K562 (cell line): Measurements from ENCODE around the gene ACAT2. TPM values are rescaled to one million over a fixed set of nuclear protein-coding genes. Genes with fewer than 3 reads are reported as not detected.

Experiments
- ATAC-seq: fragments of 200-7000 bp; cut with Tn5 transposase; 3 replicates; pipeline ENCODE4 v1.9.1; 2020; ENCODE audit warnings: moderate library complexity
- BruUV-seq: library from RNA; stranded (reverse); fragments of 400-500 nt; replicated peaks from 2 replicates; lab custom pipeline; 2021; lab: Mats Ljungman, UMichigan
- CTCF ChIA-PET: fragments of 300-600 bp; formaldehyde crosslinking; extraction: SDS; loops from one replicate; lab custom pipeline; 2021; ENCODE audit warnings: low intra/inter-chr PET ratio; lab: Yijun Ruan, JAX
- POLR2A ChIA-PET: fragments of 300-600, 350-650 bp; sonication (Branson Sonifier 250); formaldehyde crosslinking; extraction: SDS; loops from one replicate; lab custom pipeline; 2021; ENCODE audit warnings: antibody characterized with exemption, inconsistent platforms; lab: Yijun Ruan, JAX
- DNase-seq, 4 experiments: peaks; one replicate each; pipeline versions ENCODE4 v3.0.0 to v3.0.0-alpha.2; 2011 to 2018; ENCODE audit warnings: low spot score in 3 of 4, mixed read lengths in 3 of 4; ENCODE audit errors: extremely low read depth in 1 of 4
- FAIRE-seq: peaks from 2 replicates; lab custom pipeline; 2011; peaks lifted over from hg19 to GRCh38; lab: Jason Lieb, UNC
- H2AFZ ChIP-seq: 2 replicates; pipeline ENCODE4 v1.6.0; 2011; ENCODE audit warnings: low read depth, low read length, control low read depth, inconsistent platforms
- H3K27ac ChIP-seq: fragments of 200-600 bp; 3 replicates; pipeline ENCODE4 v1.8.0; 2011; ENCODE audit warnings: low read depth, mild to moderate bottlenecking, control low read depth, inconsistent platforms, low read length, moderate library complexity, mixed read lengths; ENCODE audit errors: extremely low read depth
- H3K27me3 ChIP-seq, 2 experiments: fragments of 300-600 bp in 1 of 2; 2 replicates in 1 of 2; 3 replicates in 1 of 2; pipeline versions ENCODE4 v1.6.0 to v1.8.0; 2011; ENCODE audit warnings: inconsistent platforms in 2 of 2, low read length in 2 of 2, mild to moderate bottlenecking in 1 of 2, mixed read lengths in 1 of 2, moderate library complexity in 1 of 2; ENCODE audit not compliant: control insufficient read depth in 2 of 2, insufficient read depth in 2 of 2
- H3K36me3 ChIP-seq: fragments of 300-600 bp; 3 replicates; pipeline ENCODE4 v1.8.0; 2011; ENCODE audit warnings: mild to moderate bottlenecking, low read length, inconsistent platforms; ENCODE audit not compliant: control insufficient read depth, insufficient read depth
- H3K4me1 ChIP-seq, 2 experiments: fragments of 200-600 bp in 1 of 2; replicated peaks in 1 of 2; 2 replicates in 1 of 2; 3 replicates in 1 of 2; pipeline versions ENCODE4 v1.5.1 to v1.8.0; 2011; ENCODE audit warnings: inconsistent platforms in 2 of 2, low read length in 2 of 2, mild to moderate bottlenecking in 1 of 2, mixed read lengths in 1 of 2, moderate library complexity in 1 of 2; ENCODE audit not compliant: control insufficient read depth in 2 of 2, insufficient read depth in 2 of 2
- H3K4me2 ChIP-seq: 2 replicates; pipeline ENCODE4 v1.6.1; 2011; ENCODE audit warnings: low read length, control low read depth, inconsistent platforms, mixed read lengths; ENCODE audit not compliant: insufficient read depth
- H3K4me3 ChIP-seq: fragments of 200-600 bp; sonication (generic), shearing (Covaris generic); 2 replicates; pipeline ENCODE4 v1.5.1; 2016; ENCODE audit warnings: control low read depth, inconsistent platforms
- H3K79me2 ChIP-seq: fragments of 200-600 bp; 3 replicates; pipeline ENCODE4 v1.8.0; 2011; ENCODE audit warnings: low read length, inconsistent platforms; ENCODE audit not compliant: control insufficient read depth, insufficient read depth
- H3K9ac ChIP-seq, 2 experiments: 2 replicates each; pipeline versions ENCODE4 v1.6.0 to v1.6.1; 2011; ENCODE audit warnings: low read depth in 2 of 2, low read length in 2 of 2, control low read depth in 1 of 2, inconsistent platforms in 1 of 2, mild to moderate bottlenecking in 1 of 2, mixed read lengths in 1 of 2; ENCODE audit not compliant: insufficient read depth in 1 of 2
- H3K9me1 ChIP-seq: one replicate; pipeline ENCODE4 v1.6.0; 2011; ENCODE audit warnings: inconsistent platforms, mild to moderate bottlenecking, low read length, moderate library complexity; ENCODE audit not compliant: control insufficient read depth, insufficient read depth
- H3K9me3 ChIP-seq: replicated peaks from 2 replicates; pipeline ENCODE4 v1.5.1; 2011; ENCODE audit warnings: low read depth, low read length, inconsistent platforms; ENCODE audit not compliant: control insufficient read depth, insufficient read depth
- H4K20me1 ChIP-seq: replicated peaks from 2 replicates; pipeline ENCODE4 v1.6.1; 2011; ENCODE audit warnings: low read length, inconsistent platforms, mixed read lengths; ENCODE audit not compliant: control insufficient read depth, insufficient read depth
- CBFA2T3 ChIP-seq: fragments of 450-650 bp; IDR thresholded peaks from 2 replicates; pipeline ENCODE4 v1.6.1; 2017
- EP300 ChIP-seq: IDR thresholded peaks from 2 replicates; pipeline ENCODE4 v1.6.1; 2012; ENCODE audit warnings: low read length, improper control_type of control experiment
- HLTF ChIP-seq: fragments of 450-650 bp; IDR thresholded peaks from 2 replicates; pipeline ENCODE4 v1.6.1; 2016
- NCOA6 ChIP-seq: fragments of 450-650 bp; IDR thresholded peaks from 2 replicates; pipeline ENCODE4 v1.6.1; 2017; ENCODE audit warnings: mild to moderate bottlenecking
- NFYB ChIP-seq: IDR thresholded peaks from 2 replicates; pipeline ENCODE4 v1.6.1; 2011; ENCODE audit warnings: mild to moderate bottlenecking, moderate library complexity; ENCODE audit not compliant: insufficient read length; ENCODE audit errors: extremely low read depth
- PHF20 ChIP-seq: fragments of 450-650 bp; IDR thresholded peaks from 2 replicates; pipeline ENCODE4 v1.6.1; 2018; ENCODE audit not compliant: partially characterized antibody
- POLR2AphosphoS5 ChIP-seq: IDR thresholded peaks from 2 replicates; pipeline ENCODE4 v1.6.1; 2011; ENCODE audit warnings: mild to moderate bottlenecking, low read depth, low read length, moderate library complexity; ENCODE audit not compliant: control insufficient read depth, insufficient read depth
- RBBP5 ChIP-seq: fragments of 200-600 bp; sonication (generic); IDR thresholded peaks from 2 replicates; pipeline ENCODE4 v1.6.1; 2012; ENCODE audit warnings: borderline replicate concordance, mild to moderate bottlenecking, low read length, control low read depth, inconsistent platforms; ENCODE audit not compliant: insufficient read depth, poor library complexity, severe bottlenecking
- RFX1 ChIP-seq: fragments of 450-650 bp; IDR thresholded peaks from 2 replicates; pipeline ENCODE4 v1.6.1; 2016; ENCODE audit warnings: mild to moderate bottlenecking, moderate library complexity
- RNF2 ChIP-seq: sonication (generic); IDR thresholded peaks from 2 replicates; pipeline ENCODE4 v1.6.1; 2016
- SIN3A ChIP-seq, 2 experiments: fragments of 150-350 bp in 1 of 2; IDR thresholded peaks; 2 replicates each; pipeline ENCODE4 v1.6.1; 2011 to 2016; ENCODE audit warnings: borderline replicate concordance in 2 of 2, low read depth in 2 of 2, low read length in 2 of 2, mild to moderate bottlenecking in 2 of 2, moderate library complexity in 2 of 2; ENCODE audit not compliant: control insufficient read depth in 1 of 2
- TCF3 ChIP-seq: sonication (generic); formaldehyde crosslinking; IDR thresholded peaks from 2 replicates; pipeline ENCODE4 v1.4.0; 2020; ENCODE audit warnings: mild to moderate bottlenecking, missing genetic modification reagents
- THRAP3 ChIP-seq: fragments of 450-650 bp; IDR thresholded peaks from 2 replicates; pipeline ENCODE4 v1.6.1; 2016; ENCODE audit warnings: mild to moderate bottlenecking, inconsistent platforms, borderline replicate concordance
- UBTF ChIP-seq, 2 experiments: IDR thresholded peaks; 2 replicates each; pipeline ENCODE4 v1.6.1; 2012; ENCODE audit warnings: improper control_type of control experiment in 2 of 2, low read depth in 2 of 2, low read length in 2 of 2, borderline replicate concordance in 1 of 2
- XRCC4 ChIP-seq: IDR thresholded peaks from one replicate; pipeline ENCODE4 v1.6.1; 2011; ENCODE audit not compliant: insufficient read depth, insufficient read length; ENCODE audit errors: extremely low read depth
- ZNF212 ChIP-seq: fragments of 450-650 bp; formaldehyde crosslinking; IDR thresholded peaks from 2 replicates; pipeline ENCODE4 v1.4.0; 2020; ENCODE audit warnings: mild to moderate bottlenecking
- ZNF263 ChIP-seq: sonication (generic); formaldehyde crosslinking; IDR thresholded peaks from 2 replicates; pipeline ENCODE4 v1.8.0; 2022; ENCODE audit warnings: mild to moderate bottlenecking, missing genetic modification reagents, borderline replicate concordance
- ZNF76 ChIP-seq: fragments of 250-450 bp; sonication (Bioruptor Pico); IDR thresholded peaks from 2 replicates; pipeline ENCODE4 v1.4.0; 2020; ENCODE audit warnings: mild to moderate bottlenecking, moderate library complexity, borderline replicate concordance
- WGBS: fragments of 100-300 bp; shearing (Covaris generic); methylation state at CpG from one replicate; pipeline ENCODE4 v1.1.6; 2016; ENCODE audit warnings: low coverage, mixed read lengths; ENCODE audit not compliant: insufficient coverage; ENCODE audit errors: missing lambda C conversion rate; 5-methylcytosine and 5-hydroxymethylcytosine counted together
- in situ Hi-C: fragments of 300-500 bp; cut with MboI; formaldehyde crosslinking; loops from 4 replicates; pipeline ENCODE4 v1.15.0; 2018; ENCODE audit warnings: inconsistent platforms, mixed read lengths
- intact Hi-C: fragments of 100-400 bp; cut with micrococcal nuclease; formaldehyde crosslinking; loops from 2 replicates; pipeline ENCODE4 v1.14.2; 2022
- polyA plus RNA-seq, 8 experiments: library from polyadenylated mRNA; depleted of rRNA in 4 of 8; stranded (reverse) in 5 of 8; unstranded in 3 of 8; fragments of >200 nt; fragmentation: Nextera tagmentation in 2 of 8; fragmentation: Illumina TruSeq in 1 of 8; extraction: Ambion mirVana in 2 of 8; extraction: Trizol in 1 of 8; gene quantifications; 2 replicates each; pipeline versions ENCODE4 v1.2.1 to v1.2.3, GENCODE V29; 2011 to 2014; ENCODE audit warnings: inconsistent platforms in 1 of 8, missing spikeins in 1 of 8
- total RNA-seq, 7 experiments: library from RNA; depleted of rRNA in 6 of 7; stranded (reverse); fragments of >200 nt in 6 of 7; fragmentation: Illumina TruSeq in 2 of 7; extraction: Trizol in 2 of 7; gene quantifications; 2 replicates each; pipeline versions ENCODE4 v1.2.1 to v1.2.3, GENCODE V29; 2011 to 2021; ENCODE audit warnings: low replicate concordance in 1 of 7

Gene ACAT2
- total and polyA plus RNA-seq, 9 of the 15 experiments (the other 6 are each of a cell fraction or from before 2014, with no cell fraction given), result 63.0 to 309 (median 144) TPM

- ChIA-PET POLR2A (interaction anchor here (0.9 to 1.5 kb wide), 4 partner anchors 13 to 63 kb away, joined by 3 to 5 read pairs (median 4); partner anchors contain the start of genes SOD2 and WTAP), CTCF (no interaction called here)
- intact Hi-C loops, result no loop called here
- no peak overlapping the region for H2AFZ ChIP-seq
- FAIRE-seq, result no peak
- H3K4me1 ChIP-seq, result peaks cover 9 to 10% of the 10 kb centered on the region in 2 experiments; a peak in 4 of 5 replicates
- H3K36me3 ChIP-seq, result peaks cover 81% of the 10 kb centered on the region
- peaks cover 18% of the 10 kb centered on the region for H3K79me2 ChIP-seq
- no peak overlapping the region for H3K4me3 ChIP-seq
- no TSS peak for BruUV-seq
- no peak overlapping the region for H3K4me2 ChIP-seq
- no peak for ATAC-seq
- H3K9me3 ChIP-seq, result no peaks in the 10 kb centered on the region
- TF ChIP-seq ZNF263 (CRISPR knock-in tag) (no peak), ZNF212 (CRISPR knock-in tag) (no peak), SIN3A (IDR thresholded peaks at IDR 0.05; ENCODE audit: borderline replicate concordance in 2 of 2, control insufficient read depth in 1 of 2, low read depth in 2 of 2, low read length in 2 of 2) (0 out of 4 replicates have a peak, but pooled peaks of 1 of the 2 experiments have one; percentile 43), NFYB (no peak), RFX1 (no peak), XRCC4 (no peak), EP300 (no peak), CBFA2T3 (no peak), HLTF (no peak), NCOA6 (no peak), ZNF76 (no peak), PHF20 (no peak), POLR2AphosphoS5 (peak; percentile 46; the same call in 1 of the 2 replicates), RNF2 (no peak), THRAP3 (no peak), TCF3 (CRISPR knock-in tag) (no peak), RBBP5 (no peak), UBTF (IDR thresholded peaks at IDR 0.05; ENCODE audit: borderline replicate concordance in 1 of 2, low read depth in 2 of 2, low read length in 2 of 2) (no peak)
- TF ChIP-seq, all 486 proteins: peak for 2
- 99% methylated on average over 4 of the region's 4 CpGs for WGBS
- H3K9ac ChIP-seq, result no peak overlapping the region
- H3K27ac ChIP-seq, result no peak overlapping the region
- no peak for DNase-seq
- in situ Hi-C loops, result no loop called here
- H3K9me1 ChIP-seq, result no peaks in the 10 kb centered on the region
- no peaks in the 10 kb centered on the region for H4K20me1 ChIP-seq
- H3K27me3 ChIP-seq, result no peaks in the 10 kb centered on the region
Measured at GRCh38 chr6:159756508-159756907, 5.3 kb upstream of the ACAT2 start.
